NCI-H2227 (cell line): Measurements from ENCODE around the gene CENPK.
"Not testable (repeated sequence)": the region's sequence is repeated elsewhere in the genome, so short reads cannot be mapped to it uniquely, and the experiment has no call there.

ENCODE experiments used
- DNase-seq: peaks from one replicate; lab custom pipeline; 2025; ENCODE audit not compliant: unreplicated experiment; lab: John Stamatoyannopoulos, UW

CENPK gene

GRCh38 chr5:65562731-65563701 is at the start of gene CENPK, which contains the start of gene PPWD1:
Gene CENPK (minus strand): TSS chr5:65563168. CDS start chr5:65554907, 8,261 bp downstream.
Gene PPWD1 (plus strand): TSS chr5:65563296. CDS start chr5:65563311, 15 bp downstream.
- DNase-seq: peak; percentile 93

GRCh38 chr5:65612298-65612907 is 49.4 kb upstream of the CENPK start:
- DNase-seq: no peak

GRCh38 chr5:65611524-65611923 is 48.6 kb upstream of the CENPK start:
- DNase-seq: no peak

- not testable (repeated sequence) for DNase-seq
Measured at GRCh38 chr5:65601761-65602160, 38.8 kb upstream of the CENPK start.

- DNase-seq: no peak
Measured at GRCh38 chr5:65588694-65589093, 25.7 kb upstream of the CENPK start.

GRCh38 chr5:65577141-65577540 is 14.2 kb upstream of the CENPK start:
- DNase-seq: no peak

- DNase-seq: no peak
Measured at GRCh38 chr5:65570598-65571226, 7.7 kb upstream of the CENPK start.

GRCh38 chr5:65566505-65566904 is 3.5 kb upstream of the CENPK start:
- no peak for DNase-seq

- DNase-seq: no peak
Measured at GRCh38 chr5:65563777-65564176, 809 bp upstream of the CENPK start.

- no peak for DNase-seq
Measured at GRCh38 chr5:65556718-65557117, 6.2 kb downstream of the CENPK start.

- no peak for DNase-seq
Measured at GRCh38 chr5:65556181-65556580, 6.8 kb downstream of the CENPK start.

- DNase-seq: no peak
Measured at GRCh38 chr5:65555287-65555686, 7.7 kb downstream of the CENPK start.

- DNase-seq: no peak
Measured at GRCh38 chr5:65553941-65554340, 9.0 kb downstream of the CENPK start.

GRCh38 chr5:65548281-65548680 is 14.7 kb downstream of the CENPK start:
- DNase-seq: no peak

GRCh38 chr5:65546141-65546540 is 16.8 kb downstream of the CENPK start:
- no peak for DNase-seq

- DNase-seq: no peak
Measured at GRCh38 chr5:65544473-65544872, 18.5 kb downstream of the CENPK start.

- DNase-seq: no peak
Measured at GRCh38 chr5:65539827-65540226, 23.1 kb downstream of the CENPK start.

GRCh38 chr5:65535529-65535987 is 27.4 kb downstream of the CENPK start:
- DNase-seq: no peak

- DNase-seq: no peak
Measured at GRCh38 chr5:65530904-65531303, 32.1 kb downstream of the CENPK start.

GRCh38 chr5:65525726-65526125 is 37.2 kb downstream of the CENPK start:
- DNase-seq: no peak

- no peak for DNase-seq
Measured at GRCh38 chr5:65512170-65512937, 50.6 kb downstream of the CENPK start.
